ENCODE data around the gene ITIH4. TPM values are rescaled to one million over a fixed set of nuclear protein-coding genes. Genes with fewer than 3 reads are reported as not detected.

Gene ITIH4
- total RNA-seq: 1 to 10 TPM; 2.7 to 4.1 TPM

DNA sequence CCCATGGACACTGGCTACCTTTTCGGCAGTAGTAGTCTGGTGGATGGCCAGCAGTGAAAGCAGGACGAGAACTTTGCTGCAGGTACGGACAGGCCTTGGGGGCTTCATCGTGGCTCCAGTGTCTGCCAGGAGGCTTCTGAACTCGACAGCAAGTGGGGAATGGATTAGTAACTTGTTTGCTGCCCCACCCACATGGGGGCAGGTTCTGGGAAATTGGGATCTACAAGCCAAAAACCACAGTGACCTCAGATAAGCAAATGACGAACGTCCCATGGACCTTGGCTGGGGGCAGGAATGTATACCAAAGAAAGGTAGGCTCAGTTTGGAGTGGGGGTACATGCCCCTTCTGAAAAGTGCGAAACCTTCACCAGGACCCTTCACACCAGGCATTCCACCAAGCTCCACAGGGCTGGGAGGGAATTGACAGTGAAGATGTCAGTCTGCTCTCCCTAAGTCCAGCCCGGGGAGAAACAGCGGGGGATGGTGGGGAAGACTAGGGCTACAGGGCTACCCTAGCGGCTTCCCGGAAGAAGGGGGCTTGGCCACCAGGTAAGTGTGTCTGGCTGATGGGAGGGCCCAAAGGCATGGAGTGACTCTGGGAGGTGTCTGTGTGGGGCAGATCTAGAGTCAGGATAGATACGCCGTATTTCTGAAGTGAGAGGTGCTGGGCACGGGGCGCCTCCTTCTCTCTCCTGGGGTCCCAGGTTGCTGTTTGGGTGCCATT lies at the start of gene ITIH4:
TSS of gene ITIH4 (minus strand) at position 138 of the 724 bp plus-strand sequence. CDS start at position 108, 30 bp downstream.

DNA sequence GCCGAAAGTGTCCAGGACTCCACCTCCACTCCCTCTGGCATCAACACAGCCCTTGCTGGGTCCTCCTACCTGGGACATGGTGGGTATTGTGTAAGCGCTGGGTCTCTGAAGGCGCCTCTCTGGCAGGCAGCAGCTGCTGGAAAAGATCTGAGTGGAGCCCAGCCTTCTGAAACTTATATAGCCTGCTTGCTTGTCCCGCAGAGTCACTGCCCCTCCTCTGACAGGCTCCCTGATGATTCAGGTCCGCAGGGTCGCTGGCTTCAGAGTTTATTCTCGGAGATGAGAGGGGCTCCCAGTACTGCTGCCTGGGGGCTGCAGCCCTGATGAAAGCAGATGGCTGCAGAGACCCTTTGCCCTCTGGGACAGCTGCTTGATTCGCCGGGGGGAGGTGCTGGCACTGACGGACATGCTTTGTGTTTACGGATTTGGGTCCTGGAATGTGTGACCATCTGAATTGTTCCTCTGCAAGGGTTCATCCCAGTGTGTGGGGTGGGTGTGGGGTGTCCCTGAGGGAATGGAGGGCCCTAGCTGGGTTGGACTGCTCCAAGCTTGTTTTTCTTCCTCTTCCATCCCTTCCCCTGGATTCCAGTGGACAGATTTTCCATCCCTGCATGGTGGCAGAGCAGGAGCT lies 4.5 kb upstream of the ITIH4 start, which contains the start of gene MUSTN1:
TSS of gene MUSTN1 (minus strand) at position 149 of the 631 bp plus-strand sequence. CDS start at position 78, 71 bp downstream.

DNA sequence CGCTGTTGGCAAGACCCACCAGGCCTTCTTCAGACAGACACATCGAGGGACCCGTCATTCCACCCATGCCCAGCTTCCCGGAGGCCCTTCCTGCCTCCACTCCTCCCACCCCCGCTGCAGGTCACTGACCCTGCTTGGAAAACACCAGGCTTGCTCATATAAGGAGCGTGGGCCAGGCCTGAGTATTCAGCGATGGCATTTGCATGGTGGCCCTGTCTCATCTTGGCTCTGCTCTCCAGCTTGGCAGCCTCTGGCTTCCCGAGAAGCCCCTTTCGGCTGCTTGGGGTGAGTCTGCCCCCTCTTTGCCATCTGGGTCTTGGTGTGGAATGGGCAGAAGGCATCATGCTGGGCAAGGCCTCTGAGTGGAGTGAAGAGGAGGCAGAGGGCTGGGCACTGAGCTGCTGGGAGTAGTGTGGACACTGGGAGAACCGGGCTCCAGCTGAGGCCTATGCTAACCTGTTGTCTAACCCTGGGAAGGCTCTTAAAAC lies 35.8 kb downstream of the ITIH4 start, which contains the start of gene ITIH3:
TSS of gene ITIH3 (plus strand) at position 185 of the 488 bp plus-strand sequence. CDS start at position 193, 8 bp downstream.

DNA sequence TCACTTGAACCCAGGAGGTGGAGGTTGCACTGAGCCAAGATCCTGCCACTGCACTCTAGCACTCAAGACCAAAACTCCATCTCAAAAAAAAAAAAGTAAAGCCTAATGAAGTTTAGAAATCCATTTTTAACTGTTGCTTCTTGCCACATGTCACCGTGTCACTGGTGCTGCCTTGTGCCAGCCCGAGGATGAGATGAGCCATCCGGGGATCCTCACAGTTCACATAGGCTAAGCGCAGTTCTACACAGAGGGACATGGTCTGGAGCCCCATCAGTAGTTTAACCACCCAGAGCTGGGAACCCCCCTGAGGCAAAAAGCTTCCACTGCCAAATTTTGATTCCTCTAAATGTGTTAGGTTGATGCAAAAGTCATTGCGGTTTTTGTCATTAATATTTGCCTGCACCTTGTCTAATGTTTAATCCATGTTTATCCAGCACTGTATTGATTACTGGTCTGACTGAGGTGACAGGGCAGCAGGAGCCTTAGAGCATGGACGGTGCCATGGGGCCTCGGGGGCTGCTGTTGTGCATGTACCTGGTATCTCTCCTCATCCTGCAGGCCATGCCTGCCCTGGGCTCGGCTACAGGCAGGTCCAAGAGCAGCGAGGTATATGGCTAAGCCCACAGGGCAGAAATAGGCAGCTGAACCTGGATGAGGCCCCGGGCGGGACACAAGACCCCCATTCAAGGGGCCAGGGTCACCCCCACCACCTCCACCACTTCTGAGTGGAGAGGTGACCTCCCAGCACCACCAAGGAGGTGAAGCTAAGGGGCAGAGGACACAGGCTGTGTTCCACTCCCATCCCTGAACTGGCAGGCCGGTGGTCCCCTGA lies 53.1 kb downstream of the ITIH4 start, which contains the start of gene ITIH1:
TSS of gene ITIH1 (plus strand) at position 473 of the 832 bp plus-strand sequence. CDS start at position 490, 17 bp downstream.

DNA sequence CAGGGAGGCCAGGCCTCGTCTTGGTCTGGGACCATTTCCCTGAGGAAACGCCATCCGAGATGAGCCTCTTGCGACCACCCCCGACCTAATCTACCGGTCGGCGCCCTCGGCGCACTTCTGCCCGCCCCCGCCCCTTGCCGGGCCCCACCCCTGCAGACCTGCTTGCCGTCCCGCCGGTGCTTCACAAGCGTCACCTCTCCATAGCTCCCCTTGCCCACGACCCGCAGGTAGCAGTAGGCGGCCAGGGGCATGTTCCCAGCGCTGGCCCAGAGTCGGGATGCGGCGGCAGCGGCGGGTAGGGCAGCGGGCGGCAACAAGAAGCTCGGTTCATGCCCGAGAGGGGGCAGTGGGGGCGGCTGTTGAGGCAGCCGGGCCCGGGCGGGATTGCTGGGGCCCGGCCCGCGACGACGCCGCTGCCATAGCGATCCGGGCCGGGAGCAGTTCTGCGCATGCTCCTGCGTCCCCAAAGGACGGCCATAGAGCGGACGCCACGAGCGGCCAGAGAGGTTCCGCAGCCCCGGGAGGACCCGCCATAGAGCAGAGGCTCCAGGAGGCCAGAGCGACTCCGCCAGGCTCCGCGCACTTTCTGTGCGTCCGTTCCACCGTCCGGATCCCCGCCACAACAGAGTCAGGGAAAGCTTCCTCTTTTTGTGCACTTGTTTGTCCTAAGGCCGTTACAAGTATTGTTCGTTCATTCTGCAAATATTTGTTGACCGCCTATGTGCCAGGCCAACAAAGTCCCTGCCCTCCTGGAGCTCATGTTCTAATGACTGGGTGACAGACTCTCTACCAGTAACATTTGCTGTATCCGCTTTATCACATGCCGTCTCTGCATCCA lies 59.8 kb downstream of the ITIH4 start, which contains the start of gene NEK4:
TSS of gene NEK4 (minus strand) at position 445 of the 838 bp plus-strand sequence. CDS start at position 251, 194 bp downstream.

Small RNA genes lying within 50 kb of the gene (small RNA-seq; reads per million reads assigned to genes)
- gene MIR8064 (0 reads per million in 2 donors), gene MUSTN1 (0 reads per million in 2 donors)

Other genes with a start within 250 kb of the ITIH4 start
- gene PBRM1, start 144.8 kb downstream of the ITIH4 start, total RNA-seq: 100 to 1,000 TPM; 131 to 284 TPM
- gene GNL3, start 144.6 kb downstream of the ITIH4 start, total RNA-seq: 100 to 1,000 TPM; 137 to 183 TPM
- gene GLT8D1, start 124.9 kb downstream of the ITIH4 start, total RNA-seq: 10 to 100 TPM; 39.9 to 46.6 TPM
- 10 to 100 TPM; 76.1 to 86.9 TPM for gene SPCS1, start 124.6 kb downstream of the ITIH4 start, total RNA-seq
- gene NEK4, start 59.7 kb downstream of the ITIH4 start, total RNA-seq: 10 to 100 TPM; 20.3 to 29.0 TPM
- gene ITIH1, start 53.1 kb downstream of the ITIH4 start, total RNA-seq: not detected
- 1 to 10 TPM in 1 of 2 donors, not detected in 1; 1.3 TPM for gene ITIH3, start 35.9 kb downstream of the ITIH4 start, total RNA-seq
- gene MUSTN1, start 4.3 kb upstream of the ITIH4 start, total RNA-seq: under 1 TPM in 1 of 2 donors, not detected in 1; 0.33 TPM
- gene STIMATE, start 66.9 kb upstream of the ITIH4 start, total RNA-seq: 10 to 100 TPM; 13.8 to 14.3 TPM
- 10 to 100 TPM; 12.4 to 14.7 TPM for gene SFMBT1, start 215.4 kb upstream of the ITIH4 start, total RNA-seq

Measured in melanocyte of skin (primary cell).